ENCODE results near the gene CLTCL1.

DNA sequence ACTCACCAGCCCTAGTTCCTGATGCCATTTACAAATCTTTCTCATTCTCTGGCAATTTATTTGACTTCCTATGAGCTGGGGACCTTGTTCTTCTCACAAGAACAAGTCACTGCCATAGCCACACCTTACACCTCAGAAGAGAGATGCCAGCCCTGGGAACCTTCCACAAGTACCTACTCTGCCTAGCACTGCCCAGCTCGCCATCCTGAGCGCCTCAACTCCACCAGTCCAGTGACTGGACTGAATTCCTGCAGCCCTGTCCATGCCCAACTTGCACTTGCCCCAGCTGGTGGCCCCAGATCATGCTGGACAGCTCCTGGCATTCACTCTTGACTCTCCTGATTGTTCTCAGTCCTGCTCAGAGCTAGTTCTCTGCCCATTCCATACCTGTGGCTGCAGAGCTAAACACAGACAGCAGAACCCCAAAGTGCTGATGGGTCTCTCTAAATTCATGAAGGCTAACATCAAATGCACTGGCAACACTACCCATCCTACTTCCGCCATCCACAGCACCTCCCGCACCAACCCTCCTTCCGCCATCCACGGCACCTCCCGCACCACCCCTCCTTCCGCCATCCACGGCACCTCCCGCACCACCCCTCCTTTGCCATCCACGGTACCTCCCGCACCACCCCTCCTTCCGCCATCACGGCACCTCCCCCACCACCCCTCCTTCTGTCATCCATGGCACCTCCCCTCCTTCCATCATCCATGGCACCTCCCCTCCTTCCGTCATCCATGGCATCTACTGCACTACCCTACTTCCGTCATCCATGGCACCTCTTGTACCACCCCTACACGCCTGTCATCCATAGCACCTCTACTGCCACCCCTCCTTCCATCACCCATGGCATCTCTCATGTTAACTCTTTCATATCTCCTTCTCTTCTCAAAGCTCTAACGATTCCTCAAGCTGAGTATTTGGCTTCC lies 89.4 kb downstream of the CLTCL1 start:
- TF ChIP-seq, protein P1, sequence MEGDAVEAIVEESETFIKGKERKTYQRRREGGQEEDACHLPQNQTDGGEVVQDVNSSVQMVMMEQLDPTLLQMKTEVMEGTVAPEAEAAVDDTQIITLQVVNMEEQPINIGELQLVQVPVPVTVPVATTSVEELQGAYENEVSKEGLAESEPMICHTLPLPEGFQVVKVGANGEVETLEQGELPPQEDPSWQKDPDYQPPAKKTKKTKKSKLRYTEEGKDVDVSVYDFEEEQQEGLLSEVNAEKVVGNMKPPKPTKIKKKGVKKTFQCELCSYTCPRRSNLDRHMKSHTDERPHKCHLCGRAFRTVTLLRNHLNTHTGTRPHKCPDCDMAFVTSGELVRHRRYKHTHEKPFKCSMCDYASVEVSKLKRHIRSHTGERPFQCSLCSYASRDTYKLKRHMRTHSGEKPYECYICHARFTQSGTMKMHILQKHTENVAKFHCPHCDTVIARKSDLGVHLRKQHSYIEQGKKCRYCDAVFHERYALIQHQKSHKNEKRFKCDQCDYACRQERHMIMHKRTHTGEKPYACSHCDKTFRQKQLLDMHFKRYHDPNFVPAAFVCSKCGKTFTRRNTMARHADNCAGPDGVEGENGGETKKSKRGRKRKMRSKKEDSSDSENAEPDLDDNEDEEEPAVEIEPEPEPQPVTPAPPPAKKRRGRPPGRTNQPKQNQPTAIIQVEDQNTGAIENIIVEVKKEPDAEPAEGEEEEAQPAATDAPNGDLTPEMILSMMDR (IDR thresholded peaks at IDR 0.05) = no peak
- no peak for TF ChIP-seq POLR2A (IDR thresholded peaks at IDR 0.05)

Data from ovary (tissue), 3 donors.